Caco-2 (cell line): ENCODE results near the gene MIGA1. TPM values are rescaled to one million over a fixed set of nuclear protein-coding genes. Genes with fewer than 3 reads are reported as not detected.

ENCODE experiments used
- BruUV-seq: library from RNA; stranded (reverse); fragments of 400-500 nt; replicated peaks from 2 replicates; lab custom pipeline; 2021; lab: Mats Ljungman, UMichigan
- CTCF ChIA-PET: fragments of 300-600 bp; sonication (Branson Sonifier 250); formaldehyde crosslinking; loops from one replicate; lab custom pipeline; 2022; ENCODE audit warnings: antibody characterized with exemption; lab: Charles Lee
- POLR2A ChIA-PET: fragments of 300-600 bp; sonication (Branson Sonifier 250); formaldehyde crosslinking; loops from one replicate; lab custom pipeline; 2022; ENCODE audit warnings: antibody characterized with exemption; lab: Charles Lee
- DNase-seq, 2 experiments: peaks; one replicate each; pipeline versions ENCODE4 v3.0.0 to v3.0.0-alpha.2; 2020 to 2022
- H3K27me3 ChIP-seq: replicated peaks from 2 replicates; pipeline ENCODE4 v1.6.0; 2011; ENCODE audit warnings: low read length; ENCODE audit not compliant: control insufficient read depth, insufficient read depth
- H3K36me3 ChIP-seq: 2 replicates; pipeline ENCODE4 v1.5.1; 2011; ENCODE audit warnings: low read length; ENCODE audit not compliant: control insufficient read depth, insufficient read depth
- H3K4me1 ChIP-seq: fragments of 250-450 bp; sonication (Bioruptor Pico); 2 replicates; pipeline ENCODE4 v1.5.1; 2020; ENCODE audit warnings: mild to moderate bottlenecking
- H3K4me3 ChIP-seq: 2 replicates; pipeline ENCODE4 v1.5.1; 2011; ENCODE audit warnings: low read depth, mild to moderate bottlenecking, control low read depth, low read length
- H3K9me3 ChIP-seq: fragments of 250-450 bp; sonication (Bioruptor Pico); 2 replicates; pipeline ENCODE4 v1.5.1; 2020; ENCODE audit warnings: mild to moderate bottlenecking, moderate library complexity
- H3K27ac Mint-ChIP-seq: one replicate; pipeline ENCODE4 v1.8.0; 2022; ENCODE audit warnings: mixed read lengths; ENCODE audit not compliant: unreplicated experiment
- H3K27me3 Mint-ChIP-seq: one replicate; pipeline ENCODE4 v1.8.0; 2022; ENCODE audit warnings: mixed read lengths; ENCODE audit not compliant: insufficient read depth, unreplicated experiment
- H3K36me3 Mint-ChIP-seq: one replicate; pipeline ENCODE4 v1.8.0; 2022; ENCODE audit warnings: mild to moderate bottlenecking, mixed read lengths; ENCODE audit not compliant: insufficient read depth, unreplicated experiment
- H3K4me1 Mint-ChIP-seq: one replicate; pipeline ENCODE4 v1.8.0; 2022; ENCODE audit warnings: low read depth, mixed read lengths; ENCODE audit not compliant: unreplicated experiment
- H3K4me3 Mint-ChIP-seq: one replicate; pipeline ENCODE4 v1.8.0; 2022; ENCODE audit warnings: mild to moderate bottlenecking, moderate library complexity, mixed read lengths; ENCODE audit not compliant: unreplicated experiment
- H3K9me3 Mint-ChIP-seq: one replicate; pipeline ENCODE4 v1.8.0; 2022; ENCODE audit warnings: mixed read lengths; ENCODE audit not compliant: unreplicated experiment
- CTCF ChIP-seq, 2 experiments: fragments of 200-600 bp in 1 of 2; IDR thresholded peaks; 1 replicate in 1 of 2; 2 replicates in 1 of 2; pipeline versions ENCODE4 v1.5.1 to v1.8.0; 2011 to 2022; ENCODE audit warnings: antibody characterized with exemption in 1 of 2, control low read depth in 1 of 2, inconsistent platforms in 1 of 2, low read depth in 1 of 2, low read length in 1 of 2, mild to moderate bottlenecking in 1 of 2, moderate library complexity in 1 of 2; ENCODE audit not compliant: insufficient read depth in 1 of 2, severe bottlenecking in 1 of 2, unreplicated experiment in 1 of 2
- intact Hi-C: fragments of 100-400 bp; cut with micrococcal nuclease; formaldehyde crosslinking; loops from one replicate; pipeline ENCODE4 v1.10.0; 2022; ENCODE audit not compliant: unreplicated experiment
- total RNA-seq: library from RNA; stranded (reverse); gene quantifications from 2 replicates; pipeline ENCODE4 v1.2.3, GENCODE V29; 2022

The MIGA1 gene
- total RNA-seq, 1 experiment from 2014 or later = 12.0 TPM

- H3K4me1 ChIP-seq = no peaks in the 10 kb centered on the region
- no peaks in the 10 kb centered on the region for H3K27me3 Mint-ChIP-seq
- intact Hi-C loops = no loop called here
- POLR2A ChIA-PET = no interaction called here
- no peaks in the 10 kb centered on the region for H3K9me3 ChIP-seq
- no peak for TF ChIP-seq CTCF (IDR thresholded peaks at IDR 0.05; ENCODE audit: insufficient read depth in 1 of 2, low read depth in 1 of 2, low read length in 1 of 2, severe bottlenecking in 1 of 2, unreplicated experiment in 1 of 2)
- H3K36me3 ChIP-seq = no peaks in the 10 kb centered on the region
- H3K4me3 ChIP-seq = no peak overlapping the region
- no peak overlapping the region for H3K4me3 Mint-ChIP-seq
- peaks cover 5% of the 10 kb centered on the region for H3K36me3 Mint-ChIP-seq
- H3K27ac Mint-ChIP-seq = no peak overlapping the region
- H3K27me3 ChIP-seq = no peaks in the 10 kb centered on the region
- H3K9me3 Mint-ChIP-seq = no peaks in the 10 kb centered on the region
- H3K4me1 Mint-ChIP-seq = no peaks in the 10 kb centered on the region
- CTCF ChIA-PET = interaction anchor here (0.6 kb wide), 1 partner anchor 317 kb away, joined by 6 read pairs; no protein-coding TSS in a partner anchor
- no TSS peak for BruUV-seq
- DNase-seq = no peak
Observed at GRCh38 chr1:77831566-77831965, 52.1 kb downstream of the MIGA1 start.

- BruUV-seq = no TSS peak
- H3K9me3 Mint-ChIP-seq = no peaks in the 10 kb centered on the region
- no peak for TF ChIP-seq CTCF (IDR thresholded peaks at IDR 0.05; ENCODE audit: insufficient read depth in 1 of 2, low read depth in 1 of 2, low read length in 1 of 2, severe bottlenecking in 1 of 2, unreplicated experiment in 1 of 2)
- no peak overlapping the region for H3K4me3 Mint-ChIP-seq
- ChIA-PET CTCF (no interaction called here), POLR2A (no interaction called here)
- Histone ChIP-seq H3K9me3 (no peaks in the 10 kb centered on the region), H3K4me1 (no peaks in the 10 kb centered on the region), H3K36me3 (no peaks in the 10 kb centered on the region), H3K4me3 (no peak overlapping the region), H3K27me3 (no peaks in the 10 kb centered on the region)
- no peaks in the 10 kb centered on the region for H3K4me1 Mint-ChIP-seq
- peaks cover 5% of the 10 kb centered on the region for H3K36me3 Mint-ChIP-seq
- no peaks in the 10 kb centered on the region for H3K27me3 Mint-ChIP-seq
- DNase-seq = no peak
- intact Hi-C loops = no loop called here
- H3K27ac Mint-ChIP-seq = no peak overlapping the region
Observed at GRCh38 chr1:77831976-77832711, 52.7 kb downstream of the MIGA1 start.

- no peak for DNase-seq
- no peak overlapping the region for H3K27ac Mint-ChIP-seq
- H3K9me3 Mint-ChIP-seq = no peaks in the 10 kb centered on the region
- CTCF ChIA-PET = no interaction called here
- Histone ChIP-seq H3K9me3 (no peaks in the 10 kb centered on the region), H3K4me1 (no peaks in the 10 kb centered on the region), H3K4me3 (no peak overlapping the region), H3K36me3 (no peaks in the 10 kb centered on the region), H3K27me3 (no peaks in the 10 kb centered on the region)
- BruUV-seq = no TSS peak
- POLR2A ChIA-PET = no interaction called here
- no peaks in the 10 kb centered on the region for H3K27me3 Mint-ChIP-seq
- intact Hi-C loops = no loop called here
- H3K4me3 Mint-ChIP-seq = no peak overlapping the region
- no peaks in the 10 kb centered on the region for H3K36me3 Mint-ChIP-seq
- TF ChIP-seq CTCF (IDR thresholded peaks at IDR 0.05; ENCODE audit: insufficient read depth in 1 of 2, low read depth in 1 of 2, low read length in 1 of 2, severe bottlenecking in 1 of 2, unreplicated experiment in 1 of 2) = no peak
- no peaks in the 10 kb centered on the region for H3K4me1 Mint-ChIP-seq
Observed at GRCh38 chr1:77832901-77833300, 53.5 kb downstream of the MIGA1 start.
